ENCODE measurements around the gene ARHGAP44. TPM values are rescaled to one million over a fixed set of nuclear protein-coding genes. Genes with fewer than 3 reads are reported as not detected.

Gene ARHGAP44
- total and polyA plus RNA-seq, 2 of the 4 experiments (the other 2 are of a cell fraction) = 0.54 to 1.0 TPM

- Histone ChIP-seq H4K5ac (ENCODE audit: low read depth, low read length) (no peak overlapping the region), H3K18ac (ENCODE audit: low read depth, low read length) (no peak overlapping the region), H4K91ac (ENCODE audit: insufficient read depth, low read depth, low read length) (no peak overlapping the region), H3K14ac (replicated peaks; ENCODE audit: low read depth, low read length) (peak overlapping the region; percentile 76), H2AFZ (replicated peaks; ENCODE audit: low read length, poor library complexity) (no peak overlapping the region), H3K27ac (ENCODE audit: insufficient read depth, low read length) (no peak overlapping the region), H3K4ac (ENCODE audit: low read depth, low read length) (peak overlapping the region; percentile 9; the same call in 1 of the 2 replicates), H3K27me3 (ENCODE audit: control insufficient read depth, insufficient read depth, low read length) (no peaks in the 10 kb centered on the region), H2BK15ac (ENCODE audit: low read depth, low read length) (no peak overlapping the region), H3K4me1 (ENCODE audit: control insufficient read depth, insufficient read depth, low read length) (peaks cover 7% of the 10 kb centered on the region), H3K23ac (ENCODE audit: low read depth, low read length) (peak overlapping the region; percentile 2; the same call in 1 of the 2 replicates), H2AK5ac (ENCODE audit: low read depth, low read length) (peak overlapping the region; percentile 35; the same call in 1 of the 2 replicates), H3K36me3 (ENCODE audit: control insufficient read depth, insufficient read depth, low read length) (peaks cover 36% of the 10 kb centered on the region), H2AK9ac (replicated peaks; ENCODE audit: low read depth, low read length, poor library complexity) (no peak overlapping the region), H3K4me3 (ENCODE audit: insufficient read depth, low read depth, low read length) (no peak overlapping the region), H2BK5ac (ENCODE audit: low read depth, low read length, poor library complexity, severe bottlenecking) (no peak overlapping the region), H3K79me1 (ENCODE audit: low read depth in 1 of 2, low read length in 2 of 2) (peaks cover 0 to 14% of the 10 kb centered on the region in 2 experiments; a peak in 2 of 4 replicates), H2BK120ac (ENCODE audit: low read depth, low read length) (peak overlapping the region; percentile 17; the same call in 1 of the 2 replicates), H3K9me1 (ENCODE audit: insufficient read depth, low read length) (peaks cover 12% of the 10 kb centered on the region), H3K56ac (ENCODE audit: extremely low read depth, insufficient read depth, low read length) (no peak overlapping the region), H3K9ac (ENCODE audit: low read depth, low read length) (no peak overlapping the region), H3K9me3 (ENCODE audit: control insufficient read depth, insufficient read depth, low read length) (no peaks in the 10 kb centered on the region), H4K20me1 (ENCODE audit: insufficient read depth, low read length) (no peaks in the 10 kb centered on the region), H2BK20ac (ENCODE audit: low read depth, low read length) (peak overlapping the region; percentile 69; the same call in 1 of the 2 replicates), H4K8ac (ENCODE audit: low read depth in 2 of 2, low read length in 2 of 2) (peak overlapping the region in 1 of 2 experiments; percentile 7; a peak in 1 of 4 replicates), H3K4me2 (ENCODE audit: low read depth, low read length) (no peak overlapping the region)
- dilution Hi-C loops (cut with HindIII; ENCODE audit: low sequenced_read_pairs, unreplicated experiment) = no loop called here
- DNase-seq (peak; percentile 82), ATAC-seq (ENCODE audit: low read depth) (peak; percentile 35)
- TF ChIP-seq MAZ (IDR thresholded peaks at IDR 0.05; ENCODE audit: borderline replicate concordance, low read depth, low read length) (no peak), POLR2A (IDR thresholded peaks at IDR 0.05; ENCODE audit: low read depth, low read length) (no peak), FOS (IDR thresholded peaks at IDR 0.05; ENCODE audit: low read depth, low read length) (no peak), RAD21 (IDR thresholded peaks at IDR 0.05; ENCODE audit: low read length) (no peak), CEBPB (IDR thresholded peaks at IDR 0.05; ENCODE audit: low read depth, low read length) (peak; percentile 27; the same call in 1 of the 2 replicates), RFX5 (IDR thresholded peaks at IDR 0.05; ENCODE audit: low read depth, low read length) (no peak)
- TF ChIP-seq, protein P1, sequence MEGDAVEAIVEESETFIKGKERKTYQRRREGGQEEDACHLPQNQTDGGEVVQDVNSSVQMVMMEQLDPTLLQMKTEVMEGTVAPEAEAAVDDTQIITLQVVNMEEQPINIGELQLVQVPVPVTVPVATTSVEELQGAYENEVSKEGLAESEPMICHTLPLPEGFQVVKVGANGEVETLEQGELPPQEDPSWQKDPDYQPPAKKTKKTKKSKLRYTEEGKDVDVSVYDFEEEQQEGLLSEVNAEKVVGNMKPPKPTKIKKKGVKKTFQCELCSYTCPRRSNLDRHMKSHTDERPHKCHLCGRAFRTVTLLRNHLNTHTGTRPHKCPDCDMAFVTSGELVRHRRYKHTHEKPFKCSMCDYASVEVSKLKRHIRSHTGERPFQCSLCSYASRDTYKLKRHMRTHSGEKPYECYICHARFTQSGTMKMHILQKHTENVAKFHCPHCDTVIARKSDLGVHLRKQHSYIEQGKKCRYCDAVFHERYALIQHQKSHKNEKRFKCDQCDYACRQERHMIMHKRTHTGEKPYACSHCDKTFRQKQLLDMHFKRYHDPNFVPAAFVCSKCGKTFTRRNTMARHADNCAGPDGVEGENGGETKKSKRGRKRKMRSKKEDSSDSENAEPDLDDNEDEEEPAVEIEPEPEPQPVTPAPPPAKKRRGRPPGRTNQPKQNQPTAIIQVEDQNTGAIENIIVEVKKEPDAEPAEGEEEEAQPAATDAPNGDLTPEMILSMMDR (conservative IDR thresholded peaks at IDR 0.05; ENCODE audit: low read depth, low read length) = no peak
- TF ChIP-seq, protein P2, sequence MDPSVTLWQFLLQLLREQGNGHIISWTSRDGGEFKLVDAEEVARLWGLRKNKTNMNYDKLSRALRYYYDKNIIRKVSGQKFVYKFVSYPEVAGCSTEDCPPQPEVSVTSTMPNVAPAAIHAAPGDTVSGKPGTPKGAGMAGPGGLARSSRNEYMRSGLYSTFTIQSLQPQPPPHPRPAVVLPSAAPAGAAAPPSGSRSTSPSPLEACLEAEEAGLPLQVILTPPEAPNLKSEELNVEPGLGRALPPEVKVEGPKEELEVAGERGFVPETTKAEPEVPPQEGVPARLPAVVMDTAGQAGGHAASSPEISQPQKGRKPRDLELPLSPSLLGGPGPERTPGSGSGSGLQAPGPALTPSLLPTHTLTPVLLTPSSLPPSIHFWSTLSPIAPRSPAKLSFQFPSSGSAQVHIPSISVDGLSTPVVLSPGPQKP (IDR thresholded peaks at IDR 0.05; ENCODE audit: borderline replicate concordance, low read depth, low read length) = no peak
- in situ Hi-C loops (cut with MboI; ENCODE audit: low sequenced_read_pairs) = no loop called here
- intact Hi-C loops (cut with micrococcal nuclease) = no loop called here
- POLR2A ChIA-PET (ENCODE audit: unreplicated experiment) = no interaction called here
- CTCF ChIA-PET = no interaction called here
- no TSS peak for BruUV-seq (replicated peaks)
Measured at GRCh38 chr17:12756786-12757185, 32.5 kb upstream of the ARHGAP44 start.

Data from IMR-90 (cell line).